ENCODE data around the gene SNRPB. TPM values are rescaled to one million over a fixed set of nuclear protein-coding genes. Genes with fewer than 3 reads are reported as not detected.

Gene SNRPB
- total and polyA plus RNA-seq, 2 of the 13 experiments (the other 11 are each of a cell fraction or from before 2014, with no cell fraction given): 473 to 844 TPM

DNA sequence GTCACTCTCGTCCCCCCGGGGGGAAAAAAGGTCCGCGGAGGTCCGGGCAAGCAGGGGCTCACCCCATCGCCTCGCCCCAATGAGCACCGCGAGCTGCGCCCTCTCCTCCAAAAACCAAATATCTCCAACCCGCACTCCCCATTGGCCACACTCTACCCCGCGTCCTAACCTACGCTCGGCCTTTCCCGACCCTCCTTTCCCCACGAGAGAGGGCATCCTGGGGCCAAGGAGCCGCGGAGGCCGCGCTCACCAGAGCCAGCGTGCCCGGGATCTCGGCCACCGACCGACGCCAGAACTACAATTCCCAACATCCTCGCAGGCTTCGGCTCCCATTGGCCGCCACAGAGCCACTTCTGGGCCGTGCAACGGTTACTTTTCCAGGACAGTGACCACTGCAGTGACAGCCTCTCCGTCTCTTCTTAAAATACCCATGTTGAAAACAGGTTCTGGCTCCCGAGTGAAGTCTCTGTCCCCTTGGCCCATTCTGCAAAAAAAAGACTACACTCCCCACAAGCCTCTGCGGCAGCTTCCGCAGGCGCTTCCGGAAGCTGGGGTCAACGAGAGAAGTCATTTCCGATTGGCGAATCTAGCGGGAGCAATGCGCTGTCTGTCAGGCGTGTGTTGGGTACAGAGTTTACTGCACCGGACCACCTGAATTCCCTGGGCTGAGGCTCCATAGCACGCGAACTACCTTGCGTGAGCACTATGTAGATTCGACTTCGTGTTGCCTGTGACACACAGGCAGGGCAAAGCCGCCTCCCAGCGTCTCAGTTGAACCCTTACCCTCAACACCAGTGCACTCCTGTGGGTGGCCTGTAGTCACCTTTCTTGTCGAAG, 38.3 kb upstream of the SNRPB start, which contains the start of gene ZNF343 (continued):
- TF ChIP-seq, protein P1, sequence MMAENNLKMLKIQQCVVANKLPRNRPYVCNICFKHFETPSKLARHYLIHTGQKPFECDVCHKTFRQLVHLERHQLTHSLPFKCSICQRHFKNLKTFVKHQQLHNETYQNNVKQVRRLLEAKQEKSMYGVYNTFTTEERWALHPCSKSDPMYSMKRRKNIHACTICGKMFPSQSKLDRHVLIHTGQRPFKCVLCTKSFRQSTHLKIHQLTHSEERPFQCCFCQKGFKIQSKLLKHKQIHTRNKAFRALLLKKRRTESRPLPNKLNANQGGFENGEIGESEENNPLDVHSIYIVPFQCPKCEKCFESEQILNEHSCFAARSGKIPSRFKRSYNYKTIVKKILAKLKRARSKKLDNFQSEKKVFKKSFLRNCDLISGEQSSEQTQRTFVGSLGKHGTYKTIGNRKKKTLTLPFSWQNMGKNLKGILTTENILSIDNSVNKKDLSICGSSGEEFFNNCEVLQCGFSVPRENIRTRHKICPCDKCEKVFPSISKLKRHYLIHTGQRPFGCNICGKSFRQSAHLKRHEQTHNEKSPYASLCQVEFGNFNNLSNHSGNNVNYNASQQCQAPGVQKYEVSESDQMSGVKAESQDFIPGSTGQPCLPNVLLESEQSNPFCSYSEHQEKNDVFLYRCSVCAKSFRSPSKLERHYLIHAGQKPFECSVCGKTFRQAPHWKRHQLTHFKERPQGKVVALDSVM (CRISPR knock-in tag; IDR thresholded peaks at IDR 0.05): 0 out of 2 replicates have a peak, but pooled peaks have one; percentile 15
- TF ChIP-seq WIZ (CRISPR knock-in tag; IDR thresholded peaks at IDR 0.05): peak; percentile 95
- no peak for TF ChIP-seq PRMT3 (CRISPR knock-in tag; IDR thresholded peaks at IDR 0.05; ENCODE audit: borderline replicate concordance, low read depth)
- peak; percentile 71 for TF ChIP-seq NR2F6 (IDR thresholded peaks at IDR 0.05)
- peak; percentile 53; the same call in 1 of the 2 replicates for TF ChIP-seq NR2F6 (CRISPR knock-in tag; IDR thresholded peaks at IDR 0.05)
- peak; percentile 72 for TF ChIP-seq ZNF142 (CRISPR knock-in tag; IDR thresholded peaks at IDR 0.05)
- peak; percentile 58; the same call in 1 of the 2 replicates for TF ChIP-seq PHF21A (CRISPR knock-in tag; IDR thresholded peaks at IDR 0.05)
- TF ChIP-seq BCL6 (CRISPR knock-in tag; IDR thresholded peaks at IDR 0.05): peak; percentile 36; the same call in 1 of the 2 replicates
- no peak for TF ChIP-seq ZNF10 (CRISPR knock-in tag; IDR thresholded peaks at IDR 0.05; ENCODE audit: borderline replicate concordance, low read depth)
- TF ChIP-seq AKAP8 (CRISPR knock-in tag; IDR thresholded peaks at IDR 0.05): no peak
- peak; percentile 53; the same call in 1 of the 2 replicates for TF ChIP-seq ZNF264 (CRISPR knock-in tag; IDR thresholded peaks at IDR 0.05)
- peak; percentile 87; the same call in 1 of the 2 replicates for TF ChIP-seq ZSCAN9 (CRISPR knock-in tag; IDR thresholded peaks at IDR 0.05; ENCODE audit: borderline replicate concordance)
- TF ChIP-seq ZNF276 (CRISPR knock-in tag; IDR thresholded peaks at IDR 0.05; ENCODE audit: low read depth): peak; percentile 68; the same call in 1 of the 2 replicates
- TF ChIP-seq ZNF660 (CRISPR knock-in tag; IDR thresholded peaks at IDR 0.05; ENCODE audit: borderline replicate concordance, low read depth): no peak
- TF ChIP-seq MIXL1 (CRISPR knock-in tag; IDR thresholded peaks at IDR 0.05): peak; percentile 73; the same call in 1 of the 2 replicates
- 0 out of 2 replicates have a peak, but pooled peaks have one; percentile 47 for TF ChIP-seq CENPT (CRISPR knock-in tag; IDR thresholded peaks at IDR 0.05; ENCODE audit: low read depth)
- TF ChIP-seq GABPA (IDR thresholded peaks at IDR 0.05; ENCODE audit: low read depth, low read length): peak; percentile 90
- peak; percentile 100 for TF ChIP-seq GABPA (CRISPR knock-in tag; IDR thresholded peaks at IDR 0.05; ENCODE audit: low read depth)
- TF ChIP-seq NFIC (IDR thresholded peaks at IDR 0.05; ENCODE audit: low read length): no peak
- no peak for TF ChIP-seq CEBPB (IDR thresholded peaks at IDR 0.05; ENCODE audit: borderline replicate concordance, low read depth, low read length)
- no peak; the same call in 1 of the 2 replicates for TF ChIP-seq HMG20A (CRISPR knock-in tag; IDR thresholded peaks at IDR 0.05; ENCODE audit: borderline replicate concordance)
